ENCODE data around the gene NPPA. TPM values are rescaled to one million over a fixed set of nuclear protein-coding genes. Genes with fewer than 3 reads are reported as not detected.

The NPPA gene
- total and polyA plus RNA-seq, 10 of the 15 experiments (the other 5 are each of a cell fraction or from before 2014, with no cell fraction given), result 0.31 to 0.39 TPM; not detected in 8

DNA sequence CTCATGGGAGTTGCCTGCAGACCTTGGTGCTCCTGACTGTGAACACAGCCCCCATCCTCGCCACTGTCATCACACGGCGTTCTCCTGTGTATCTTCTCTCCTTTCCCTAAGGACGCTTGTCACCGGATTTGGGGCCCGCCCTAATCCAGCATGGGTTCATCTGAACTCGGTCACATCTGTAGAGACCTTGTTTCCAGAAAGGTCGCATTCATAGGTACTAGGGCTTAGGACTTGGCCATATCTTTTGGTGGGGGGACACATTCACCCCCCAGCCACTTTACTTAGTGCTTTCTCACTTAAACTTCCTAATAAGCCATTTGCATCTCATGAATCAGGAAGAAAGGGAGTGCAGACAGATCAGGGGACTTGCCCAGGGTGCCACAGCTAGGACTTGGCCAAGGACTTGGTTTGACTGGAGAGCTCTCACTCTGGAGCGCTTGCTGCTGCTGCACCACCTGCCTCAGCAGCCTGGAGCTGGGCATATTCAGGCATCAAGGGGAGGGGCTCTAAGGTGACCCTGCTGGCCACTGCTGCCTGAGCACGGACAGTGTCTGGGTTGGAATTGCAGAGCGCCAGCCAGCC lies 9.7 kb downstream of the NPPA start:
- in situ Hi-C loops (cut with MboI) (no loop called here), intact Hi-C loops (cut with micrococcal nuclease; ENCODE audit: unreplicated experiment) (loop anchor here (1.0 to 2.0 kb wide), 3 partner anchors 56 to 129 kb away; no protein-coding TSS in a partner anchor)
- POLR2A ChIA-PET, result no interaction called here
- no peaks in the 10 kb centered on the region for H3K9me3 ChIP-seq (replicated peaks; ENCODE audit: control insufficient read depth, insufficient read depth, low read length)
- H3K36me3 ChIP-seq (ENCODE audit: control insufficient read depth in 2 of 2, insufficient read depth in 2 of 2, low read length in 1 of 2), result peaks cover 38 to 43% of the 10 kb centered on the region in 2 experiments
- RAD21 ChIA-PET (ENCODE audit: unreplicated experiment), result interaction anchor here (0.6 to 2.2 kb wide), 11 partner anchors 9 to 193 kb away, joined by 3 to 10 read pairs (median 3); partner anchors contain the start of genes MFN2 and MIIP
- H3K9ac ChIP-seq (ENCODE audit: control insufficient read depth, insufficient read depth, low read length), result no peak overlapping the region
- WGBS (ENCODE audit: insufficient coverage, insufficient replicate concordance, low lambda C conversion rate, missing lambda C conversion rate), result 82% methylated on average over 11 of the region's 11 CpGs
- H3K4me2 ChIP-seq (ENCODE audit: control insufficient read depth, insufficient read depth), result no peak overlapping the region
- peaks cover 17% of the 10 kb centered on the region for H3K4me1 ChIP-seq (ENCODE audit: control insufficient read depth, insufficient read depth, low read length)
- no peak for DNase-seq (ENCODE audit: low read depth, low spot score)
- no peak; the same call in 2 of the 3 replicates for ATAC-seq
- H3K27me3 ChIP-seq (replicated peaks in 1 of 2; ENCODE audit: control insufficient read depth in 2 of 2, insufficient read depth in 2 of 2, low read length in 1 of 2), result no peaks in the 10 kb centered on the region
- H4K20me1 ChIP-seq (ENCODE audit: control insufficient read depth, insufficient read depth), result peaks cover 3% of the 10 kb centered on the region; the same call in 1 of the 2 replicates
- no peak overlapping the region for H3K27ac ChIP-seq (ENCODE audit: control insufficient read depth, insufficient read depth)
- no peaks in the 10 kb centered on the region for H3K79me2 ChIP-seq (ENCODE audit: control insufficient read depth, insufficient read depth, low read length)
- SMC1A ChIA-PET (ENCODE audit: uncharacterized antibody, unreplicated experiment), result interaction anchor here (0.7 to 1.6 kb wide), 9 partner anchors 9 to 241 kb away, joined by 3 to 4 read pairs (median 3); no protein-coding TSS in a partner anchor
- no TSS peak for BruUV-seq (replicated peaks)
- FAIRE-seq, result no peak
- no peak overlapping the region for H3K4me3 ChIP-seq
- no peak overlapping the region for H2AFZ ChIP-seq (ENCODE audit: control insufficient read depth, low read depth, low read length)
- CTCF ChIA-PET, result interaction anchor here (0.6 to 4.5 kb wide), 21 partner anchors 9 to 277 kb away, joined by 3 to 24 read pairs (median 4); partner anchors contain the start of genes CLCN6, MIIP and NPPA
- no peak for TF ChIP-seq NR2F1 (conservative IDR thresholded peaks at IDR 0.05)
- TF ChIP-seq ZBED1 (IDR thresholded peaks at IDR 0.05; ENCODE audit: borderline replicate concordance), result no peak
- no peak for TF ChIP-seq ZNF622 (IDR thresholded peaks at IDR 0.05)
- no peak for TF ChIP-seq IRF4 (IDR thresholded peaks at IDR 0.05; ENCODE audit: low read depth, low read length)
- TF ChIP-seq NBN (IDR thresholded peaks at IDR 0.05), result no peak
- no peak for TF ChIP-seq RAD21 (IDR thresholded peaks at IDR 0.05; ENCODE audit: insufficient read depth, low read depth, low read length)
- no peak for TF ChIP-seq HDAC6 (IDR thresholded peaks at IDR 0.05; ENCODE audit: unreplicated experiment)
- no peak for TF ChIP-seq MTA3 (IDR thresholded peaks at IDR 0.05; ENCODE audit: borderline replicate concordance, low read length)
- no peak for TF ChIP-seq SUZ12 (IDR thresholded peaks at IDR 0.05; ENCODE audit: unreplicated experiment)
- no peak for TF ChIP-seq RFX5 (IDR thresholded peaks at IDR 0.05; ENCODE audit: low read depth, low read length)
- no peak for TF ChIP-seq ZBTB11 (CRISPR knock-in tag; IDR thresholded peaks at IDR 0.05)
- no peak for TF ChIP-seq ELK1 (IDR thresholded peaks at IDR 0.05; ENCODE audit: low read depth, low read length)
- no peak for TF ChIP-seq TAF1 (IDR thresholded peaks at IDR 0.05; ENCODE audit: borderline replicate concordance, low read depth, low read length)
- TF ChIP-seq, protein P1, sequence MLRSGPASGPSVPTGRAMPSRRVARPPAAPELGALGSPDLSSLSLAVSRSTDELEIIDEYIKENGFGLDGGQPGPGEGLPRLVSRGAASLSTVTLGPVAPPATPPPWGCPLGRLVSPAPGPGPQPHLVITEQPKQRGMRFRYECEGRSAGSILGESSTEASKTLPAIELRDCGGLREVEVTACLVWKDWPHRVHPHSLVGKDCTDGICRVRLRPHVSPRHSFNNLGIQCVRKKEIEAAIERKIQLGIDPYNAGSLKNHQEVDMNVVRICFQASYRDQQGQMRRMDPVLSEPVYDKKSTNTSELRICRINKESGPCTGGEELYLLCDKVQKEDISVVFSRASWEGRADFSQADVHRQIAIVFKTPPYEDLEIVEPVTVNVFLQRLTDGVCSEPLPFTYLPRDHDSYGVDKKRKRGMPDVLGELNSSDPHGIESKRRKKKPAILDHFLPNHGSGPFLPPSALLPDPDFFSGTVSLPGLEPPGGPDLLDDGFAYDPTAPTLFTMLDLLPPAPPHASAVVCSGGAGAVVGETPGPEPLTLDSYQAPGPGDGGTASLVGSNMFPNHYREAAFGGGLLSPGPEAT (IDR thresholded peaks at IDR 0.05; ENCODE audit: low read depth), result no peak
- no peak for TF ChIP-seq POLR2A (IDR thresholded peaks at IDR 0.05; ENCODE audit: low read depth, low read length)
- no peak for TF ChIP-seq TBL1XR1 (IDR thresholded peaks at IDR 0.05; ENCODE audit: low read depth, low read length)
- TF ChIP-seq, protein P2, sequence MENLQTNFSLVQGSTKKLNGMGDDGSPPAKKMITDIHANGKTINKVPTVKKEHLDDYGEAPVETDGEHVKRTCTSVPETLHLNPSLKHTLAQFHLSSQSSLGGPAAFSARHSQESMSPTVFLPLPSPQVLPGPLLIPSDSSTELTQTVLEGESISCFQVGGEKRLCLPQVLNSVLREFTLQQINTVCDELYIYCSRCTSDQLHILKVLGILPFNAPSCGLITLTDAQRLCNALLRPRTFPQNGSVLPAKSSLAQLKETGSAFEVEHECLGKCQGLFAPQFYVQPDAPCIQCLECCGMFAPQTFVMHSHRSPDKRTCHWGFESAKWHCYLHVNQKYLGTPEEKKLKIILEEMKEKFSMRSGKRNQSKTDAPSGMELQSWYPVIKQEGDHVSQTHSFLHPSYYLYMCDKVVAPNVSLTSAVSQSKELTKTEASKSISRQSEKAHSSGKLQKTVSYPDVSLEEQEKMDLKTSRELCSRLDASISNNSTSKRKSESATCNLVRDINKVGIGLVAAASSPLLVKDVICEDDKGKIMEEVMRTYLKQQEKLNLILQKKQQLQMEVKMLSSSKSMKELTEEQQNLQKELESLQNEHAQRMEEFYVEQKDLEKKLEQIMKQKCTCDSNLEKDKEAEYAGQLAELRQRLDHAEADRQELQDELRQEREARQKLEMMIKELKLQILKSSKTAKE (IDR thresholded peaks at IDR 0.05; ENCODE audit: low read depth, poor library complexity, severe bottlenecking), result no peak
- TF ChIP-seq PML (IDR thresholded peaks at IDR 0.05; ENCODE audit: low read length), result no peak

Data from GM12878 (cell line).